ENCODE measurements around the gene LAMP5. TPM values are rescaled to one million over a fixed set of nuclear protein-coding genes. Genes with fewer than 3 reads are reported as not detected.

The LAMP5 gene
- total RNA-seq, 2 donors from 2014 or later = 0.35 TPM; not detected in 1

DNA sequence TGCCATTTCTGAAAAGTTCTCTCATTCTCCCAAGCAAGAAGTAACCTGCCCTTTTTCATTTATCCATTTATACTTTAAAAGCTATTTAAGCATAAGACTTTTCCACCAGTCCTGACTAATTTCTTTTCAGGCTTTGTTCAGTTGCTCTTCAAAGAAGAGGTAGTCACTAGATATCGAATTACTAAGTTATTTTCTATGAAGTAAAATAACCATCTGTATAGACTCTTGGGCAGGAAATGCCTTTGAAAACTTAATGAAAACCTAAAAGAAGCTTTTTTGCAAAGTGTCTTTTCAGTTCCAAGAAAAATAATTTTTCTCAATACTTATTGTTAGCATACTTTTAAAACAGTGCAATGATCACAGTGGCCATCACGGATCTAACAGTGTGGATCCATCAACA, 31.3 kb upstream of the LAMP5 start:
- Mint-ChIP-seq H3K9me3 (no peaks in the 10 kb centered on the region), H3K4me3 (no peak overlapping the region), H3K4me1 (no peaks in the 10 kb centered on the region), H3K27me3 (ENCODE audit: insufficient read depth) (no peaks in the 10 kb centered on the region), H3K36me3 (ENCODE audit: low read depth) (no peaks in the 10 kb centered on the region), H3K27ac (no peak overlapping the region)
- TF ChIP-seq CTCF (conservative IDR thresholded peaks at IDR 0.05) = no peak
- no peaks in the 10 kb centered on the region for H3K4me1 ChIP-seq (ENCODE audit: control insufficient read depth, insufficient read depth, low read length)
- H3K27ac ChIP-seq (ENCODE audit: low read depth, low read length) = no peak overlapping the region
- H3K9me3 ChIP-seq (ENCODE audit: control insufficient read depth, low read length) = no peaks in the 10 kb centered on the region
- no peak overlapping the region for H3K9ac ChIP-seq (ENCODE audit: extremely low read depth, low read length, poor library complexity, severe bottlenecking)
- H3K4me3 ChIP-seq (ENCODE audit: low read length) = no peak overlapping the region
- 83% methylated on average over 1 of the region's 2 CpGs; no CpG with 5 or more reads in 1 of the 2 experiments for WGBS, 2 experiments (ENCODE audit: insufficient coverage in 1 of 2, insufficient read length in 1 of 2)
- DNase-seq = no peak
- no peaks in the 10 kb centered on the region for H3K36me3 ChIP-seq (ENCODE audit: control insufficient read depth, insufficient read depth, low read length)
- no peaks in the 10 kb centered on the region for H3K27me3 ChIP-seq (ENCODE audit: control insufficient read depth, insufficient read depth, low read length, poor library complexity, severe bottlenecking)

DNA sequence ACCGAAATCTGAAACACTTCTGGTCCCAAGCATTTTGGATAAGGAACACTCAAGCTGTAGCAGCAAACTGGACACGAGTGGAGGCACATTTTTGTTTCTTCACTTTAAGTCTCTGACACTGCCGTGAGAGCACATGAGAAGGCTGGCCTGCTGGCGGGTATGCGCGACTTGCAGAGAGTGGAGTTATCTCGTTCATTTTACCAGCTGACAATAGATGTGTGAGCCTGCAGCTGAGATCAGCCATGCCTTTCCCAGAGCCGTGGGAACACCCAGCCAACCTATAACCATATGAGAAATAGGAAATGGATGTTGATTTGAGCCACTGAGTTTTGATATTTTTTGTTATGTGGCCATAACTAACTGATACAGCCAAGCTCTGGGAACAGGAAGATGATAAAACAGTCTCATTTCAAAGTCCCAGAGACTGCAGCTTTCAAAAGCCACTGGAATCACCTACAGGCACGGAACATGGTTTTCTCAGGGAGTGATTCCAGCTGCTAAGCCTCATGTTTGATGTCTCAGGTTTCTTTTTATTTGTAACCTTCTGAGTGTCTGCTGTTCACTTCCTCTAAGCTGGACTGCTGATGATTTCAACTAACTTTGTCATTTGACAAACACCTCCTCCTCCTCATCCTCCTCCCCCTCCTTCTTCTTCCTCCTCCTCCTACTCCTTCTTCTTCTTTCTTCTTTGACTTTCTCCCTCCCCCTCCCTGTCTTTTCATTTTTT, 28.6 kb upstream of the LAMP5 start:
- H3K4me3 Mint-ChIP-seq = no peak overlapping the region
- H3K36me3 Mint-ChIP-seq (ENCODE audit: low read depth) = no peaks in the 10 kb centered on the region
- H3K27ac ChIP-seq (ENCODE audit: low read depth, low read length) = no peak overlapping the region
- no peaks in the 10 kb centered on the region for H3K27me3 ChIP-seq (ENCODE audit: control insufficient read depth, insufficient read depth, low read length, poor library complexity, severe bottlenecking)
- no peaks in the 10 kb centered on the region for H3K4me1 Mint-ChIP-seq
- no peak overlapping the region for H3K4me3 ChIP-seq (ENCODE audit: low read length)
- no peaks in the 10 kb centered on the region for H3K4me1 ChIP-seq (ENCODE audit: control insufficient read depth, insufficient read depth, low read length)
- no peak overlapping the region for H3K27ac Mint-ChIP-seq
- WGBS, 2 experiments (ENCODE audit: insufficient coverage in 1 of 2, insufficient read length in 1 of 2) = 82 to 91% methylated on average over 2 to 9 of the region's 9 CpGs
- H3K9me3 ChIP-seq (ENCODE audit: control insufficient read depth, low read length) = no peaks in the 10 kb centered on the region
- H3K9me3 Mint-ChIP-seq = no peaks in the 10 kb centered on the region
- H3K27me3 Mint-ChIP-seq (ENCODE audit: insufficient read depth) = no peaks in the 10 kb centered on the region
- TF ChIP-seq CTCF (conservative IDR thresholded peaks at IDR 0.05) = no peak
- H3K36me3 ChIP-seq (ENCODE audit: control insufficient read depth, insufficient read depth, low read length) = no peaks in the 10 kb centered on the region
- peak; percentile 53 for DNase-seq
- H3K9ac ChIP-seq (ENCODE audit: extremely low read depth, low read length, poor library complexity, severe bottlenecking) = no peak overlapping the region

DNA sequence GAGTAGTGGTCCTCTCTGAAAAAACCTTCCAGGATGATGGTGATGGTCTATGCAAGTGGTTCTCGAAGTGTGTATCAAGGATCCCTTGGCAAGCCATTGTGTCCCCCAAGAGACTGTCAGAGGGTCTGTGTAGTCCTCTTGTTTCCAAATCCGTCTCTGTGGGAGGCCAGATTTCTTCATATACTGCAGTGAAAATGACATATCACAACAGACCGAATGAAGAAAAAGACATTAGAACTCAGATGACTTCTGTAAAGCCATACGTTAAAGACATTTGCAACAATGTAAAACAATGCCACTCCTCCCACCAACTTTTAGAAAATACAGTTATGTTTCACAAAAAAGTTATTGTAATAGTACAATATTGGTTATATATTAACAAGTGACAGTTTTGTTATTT, 27.2 kb upstream of the LAMP5 start:
- no peaks in the 10 kb centered on the region for H3K27me3 Mint-ChIP-seq (ENCODE audit: insufficient read depth)
- DNase-seq = no peak
- no peak overlapping the region for H3K27ac Mint-ChIP-seq
- H3K36me3 ChIP-seq (ENCODE audit: control insufficient read depth, insufficient read depth, low read length) = no peaks in the 10 kb centered on the region
- no peak overlapping the region for H3K4me3 ChIP-seq (ENCODE audit: low read length)
- H3K9ac ChIP-seq (ENCODE audit: extremely low read depth, low read length, poor library complexity, severe bottlenecking) = no peak overlapping the region
- no peaks in the 10 kb centered on the region for H3K4me1 ChIP-seq (ENCODE audit: control insufficient read depth, insufficient read depth, low read length)
- no peak overlapping the region for H3K27ac ChIP-seq (ENCODE audit: low read depth, low read length)
- H3K9me3 ChIP-seq (ENCODE audit: control insufficient read depth, low read length) = no peaks in the 10 kb centered on the region
- H3K9me3 Mint-ChIP-seq = no peaks in the 10 kb centered on the region
- no peaks in the 10 kb centered on the region for H3K36me3 Mint-ChIP-seq (ENCODE audit: low read depth)
- no peak overlapping the region for H3K4me3 Mint-ChIP-seq
- H3K4me1 Mint-ChIP-seq = no peaks in the 10 kb centered on the region
- no peak for TF ChIP-seq CTCF (conservative IDR thresholded peaks at IDR 0.05)
- WGBS, 2 experiments (ENCODE audit: insufficient coverage in 1 of 2, insufficient read length in 1 of 2) = 86 to 94% methylated on average over 2 to 4 of the region's 4 CpGs
- H3K27me3 ChIP-seq (ENCODE audit: control insufficient read depth, insufficient read depth, low read length, poor library complexity, severe bottlenecking) = no peaks in the 10 kb centered on the region

Data from endodermal cell (in vitro differentiated cells).